Esophagus squamous epithelium (tissue), 5 donors: ENCODE data around the gene KIAA0753. TPM values are rescaled to one million over a fixed set of nuclear protein-coding genes. Genes with fewer than 3 reads are reported as not detected.

ENCODE experiments used
- DNase-seq: peaks from one replicate; lab custom pipeline; 2025; lab: John Stamatoyannopoulos, UW
- H3K27ac ChIP-seq, 4 donors: fragments of 200-600 bp; sonication (generic); one replicate each; pipeline ENCODE4 v1.5.1; 2016 to 2019; ENCODE audit warnings: mild to moderate bottlenecking in 1 of 4
- H3K27me3 ChIP-seq, 4 donors: fragments of 200-600 bp; sonication (generic); 1 replicate in 3 of 4; 2 replicates in 1 of 4; pipeline versions ENCODE4 v1.5.1 to v1.6.0; 2017 to 2021; ENCODE audit warnings: antibody characterized with exemption in 1 of 4
- H3K36me3 ChIP-seq, 3 donors: fragments of 200-600 bp; sonication (generic); one replicate each; pipeline ENCODE4 v1.5.1; 2016 to 2019
- H3K4me1 ChIP-seq, 3 donors: fragments of 200-600 bp; sonication (generic); one replicate each; pipeline ENCODE4 v1.5.1; 2017 to 2019
- H3K4me3 ChIP-seq, 4 donors: fragments of 200-600 bp; sonication (generic); 1 replicate in 3 of 4; 2 replicates in 1 of 4; pipeline ENCODE4 v1.5.1; 2016 to 2019; ENCODE audit warnings: mild to moderate bottlenecking in 2 of 4, moderate library complexity in 1 of 4
- H3K9me3 ChIP-seq, 3 donors: fragments of 200-600 bp; sonication (generic); one replicate each; pipeline ENCODE4 v1.5.1; 2016 to 2019
- POLR2A ChIP-seq, 4 donors: fragments of 450-650 bp; IDR thresholded peaks; one replicate each; pipeline ENCODE4 v1.6.1; 2017; ENCODE audit warnings: antibody characterized with exemption in 4 of 4, mild to moderate bottlenecking in 4 of 4, moderate library complexity in 3 of 4
- WGBS, 2 donors: methylation state at CpG; one replicate each; pipeline ENCODE4 v1.1.5; 2018; 5-methylcytosine and 5-hydroxymethylcytosine counted together
- intact Hi-C: fragments of 100-400 bp; cut with DNase I; formaldehyde crosslinking; loops from one replicate; pipeline ENCODE4 v1.15.0; 2022
- total RNA-seq, 4 donors: library from RNA; depleted of rRNA; stranded (reverse); fragments of >200 nt; gene quantifications; one replicate each; pipeline ENCODE4 v1.1.0, GENCODE V29; 2016
- TF ChIP-seq, protein P1 (sequence below), 6 experiments: fragments of 450-650 bp in 4 of 6; fragments of 200-600 bp in 2 of 6; sonication (generic) in 2 of 6; IDR thresholded peaks; one replicate each; pipeline ENCODE4 v1.5.1; 2016 to 2019; ENCODE audit warnings: antibody characterized with exemption in 6 of 6, mild to moderate bottlenecking in 4 of 6, moderate library complexity in 4 of 6
- donor health status: DM: yes; HTN: yes; CAD: no.

The KIAA0753 gene
- total RNA-seq, 4 donors from 2014 or later = 8.1 to 17.4 (median 11.4) TPM

DNA sequence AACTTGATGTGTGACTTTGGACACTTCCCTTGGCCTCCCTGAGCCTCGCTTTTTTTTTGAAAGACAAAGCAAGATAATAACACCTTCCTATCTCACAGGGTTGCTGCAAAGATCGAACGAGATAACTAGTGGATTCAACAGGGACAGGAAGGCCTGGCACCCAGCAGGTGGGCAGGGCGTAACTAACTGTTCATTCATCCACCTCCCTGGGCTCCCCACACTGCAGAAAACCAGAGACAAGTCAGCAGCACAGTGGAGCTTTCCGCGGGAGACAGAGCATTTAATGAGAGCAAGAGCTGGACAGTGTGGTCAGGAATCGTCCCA, 43.9 kb upstream of the KIAA0753 start:
- WGBS, 2 donors = 69 to 75% methylated on average over 6 to 7 of the region's 7 CpGs
- TF ChIP-seq, protein P1, sequence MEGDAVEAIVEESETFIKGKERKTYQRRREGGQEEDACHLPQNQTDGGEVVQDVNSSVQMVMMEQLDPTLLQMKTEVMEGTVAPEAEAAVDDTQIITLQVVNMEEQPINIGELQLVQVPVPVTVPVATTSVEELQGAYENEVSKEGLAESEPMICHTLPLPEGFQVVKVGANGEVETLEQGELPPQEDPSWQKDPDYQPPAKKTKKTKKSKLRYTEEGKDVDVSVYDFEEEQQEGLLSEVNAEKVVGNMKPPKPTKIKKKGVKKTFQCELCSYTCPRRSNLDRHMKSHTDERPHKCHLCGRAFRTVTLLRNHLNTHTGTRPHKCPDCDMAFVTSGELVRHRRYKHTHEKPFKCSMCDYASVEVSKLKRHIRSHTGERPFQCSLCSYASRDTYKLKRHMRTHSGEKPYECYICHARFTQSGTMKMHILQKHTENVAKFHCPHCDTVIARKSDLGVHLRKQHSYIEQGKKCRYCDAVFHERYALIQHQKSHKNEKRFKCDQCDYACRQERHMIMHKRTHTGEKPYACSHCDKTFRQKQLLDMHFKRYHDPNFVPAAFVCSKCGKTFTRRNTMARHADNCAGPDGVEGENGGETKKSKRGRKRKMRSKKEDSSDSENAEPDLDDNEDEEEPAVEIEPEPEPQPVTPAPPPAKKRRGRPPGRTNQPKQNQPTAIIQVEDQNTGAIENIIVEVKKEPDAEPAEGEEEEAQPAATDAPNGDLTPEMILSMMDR (IDR thresholded peaks at IDR 0.05) = no peak
- no peak for TF ChIP-seq POLR2A (IDR thresholded peaks at IDR 0.05)

DNA sequence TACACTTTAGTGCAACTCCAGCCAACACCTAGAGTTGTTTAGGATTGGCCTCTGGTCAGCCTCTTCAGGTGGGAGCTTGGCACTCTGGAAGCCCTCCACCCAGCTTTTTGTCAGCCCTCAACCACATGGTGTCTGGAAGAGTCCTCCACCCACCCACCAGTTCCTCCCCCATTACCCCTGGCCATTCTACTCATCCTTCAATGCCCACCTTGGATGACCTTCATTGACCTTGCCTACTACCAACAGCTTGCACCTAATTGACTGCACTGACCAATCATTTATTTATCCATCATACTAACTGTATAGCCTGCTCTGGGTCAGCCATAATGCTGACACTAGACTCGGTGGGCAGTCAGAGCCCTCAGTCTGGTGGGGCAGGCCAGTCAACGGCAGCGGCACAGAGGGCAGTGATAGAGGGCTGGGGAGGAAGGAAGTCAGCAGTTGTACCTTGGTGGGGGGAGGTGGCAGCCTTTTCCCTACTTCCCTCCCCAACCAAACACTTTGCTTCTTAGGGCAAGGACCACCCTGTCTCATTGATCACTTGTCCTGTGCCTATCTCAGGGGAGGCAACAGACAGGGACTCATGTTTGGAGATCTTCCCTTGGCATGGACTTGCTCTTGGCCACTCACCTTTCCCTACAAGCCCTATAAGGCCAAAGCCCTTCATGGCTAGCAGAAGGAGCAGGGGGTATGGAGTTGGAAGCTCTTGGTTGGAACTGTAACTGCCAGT, 43.4 kb upstream of the KIAA0753 start:
- intact Hi-C loops = no loop called here
- Histone ChIP-seq H3K4me3 (no peak overlapping the region), H3K9me3 (no peaks in the 10 kb centered on the region), H3K36me3 (no peaks in the 10 kb centered on the region), H3K27me3 (peaks cover 0 to 23% (median 0%) of the 10 kb centered on the region in 4 donors), H3K27ac (no peak overlapping the region), H3K4me1 (peaks cover 0 to 15% (median 0%) of the 10 kb centered on the region in 3 donors)
- no peak for TF ChIP-seq POLR2A (IDR thresholded peaks at IDR 0.05)
- TF ChIP-seq, protein P1 (IDR thresholded peaks at IDR 0.05) = no peak
- DNase-seq = no peak
- 70% methylated on average over 2 of the region's 3 CpGs; no CpG with 5 or more reads in 1 of the 2 donors for WGBS, 2 donors

More for the DNA sequence above, 43.9 kb upstream of the KIAA0753 start:
- Histone ChIP-seq H3K9me3 (no peaks in the 10 kb centered on the region), H3K27me3 (peaks cover 0 to 20% (median 0%) of the 10 kb centered on the region in 4 donors), H3K36me3 (no peaks in the 10 kb centered on the region), H3K4me1 (peaks cover 0 to 12% (median 0%) of the 10 kb centered on the region in 3 donors), H3K4me3 (no peak overlapping the region), H3K27ac (no peak overlapping the region)
- DNase-seq = no peak
- intact Hi-C loops = no loop called here

DNA sequence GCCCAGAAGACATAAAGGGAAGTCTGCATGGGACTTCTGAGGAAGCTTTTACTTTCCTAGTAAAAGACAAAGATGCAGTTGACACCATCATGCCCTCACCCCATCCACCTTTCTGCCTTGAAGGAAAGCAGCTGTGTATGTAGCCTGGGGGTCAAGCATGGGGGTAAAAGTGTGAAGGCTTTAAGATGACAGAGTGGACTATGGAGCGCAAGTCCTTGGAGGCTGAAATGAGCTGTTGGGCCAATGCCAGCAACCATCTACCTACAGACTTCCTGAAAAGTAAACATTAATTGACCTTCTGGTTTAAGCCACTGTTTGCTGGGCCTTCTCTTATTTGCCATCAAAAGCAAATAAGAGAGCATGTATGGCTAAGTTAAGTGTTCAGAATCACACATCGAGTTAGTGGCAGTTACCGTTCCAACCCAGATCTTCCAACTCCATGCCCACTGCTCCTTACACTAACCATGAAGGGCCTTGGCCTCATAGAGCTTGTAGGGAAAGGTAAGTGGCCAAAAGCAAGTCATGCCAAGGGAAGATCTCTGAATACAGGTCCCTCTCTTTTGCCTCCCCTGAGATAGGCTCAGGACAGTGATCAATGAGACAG, 42.7 kb upstream of the KIAA0753 start:
- Histone ChIP-seq H3K36me3 (no peaks in the 10 kb centered on the region), H3K4me3 (no peak overlapping the region), H3K27ac (no peak overlapping the region), H3K27me3 (peaks cover 0 to 31% (median 0%) of the 10 kb centered on the region in 4 donors), H3K4me1 (peaks cover 0 to 22% (median 0%) of the 10 kb centered on the region in 3 donors), H3K9me3 (no peaks in the 10 kb centered on the region)
- TF ChIP-seq, protein P1 (IDR thresholded peaks at IDR 0.05) = no peak
- TF ChIP-seq POLR2A (IDR thresholded peaks at IDR 0.05) = no peak
- intact Hi-C loops = no loop called here
- no peak for DNase-seq
- WGBS, 2 donors = 72 to 79% methylated on average over 3 of the region's 3 CpGs

DNA sequence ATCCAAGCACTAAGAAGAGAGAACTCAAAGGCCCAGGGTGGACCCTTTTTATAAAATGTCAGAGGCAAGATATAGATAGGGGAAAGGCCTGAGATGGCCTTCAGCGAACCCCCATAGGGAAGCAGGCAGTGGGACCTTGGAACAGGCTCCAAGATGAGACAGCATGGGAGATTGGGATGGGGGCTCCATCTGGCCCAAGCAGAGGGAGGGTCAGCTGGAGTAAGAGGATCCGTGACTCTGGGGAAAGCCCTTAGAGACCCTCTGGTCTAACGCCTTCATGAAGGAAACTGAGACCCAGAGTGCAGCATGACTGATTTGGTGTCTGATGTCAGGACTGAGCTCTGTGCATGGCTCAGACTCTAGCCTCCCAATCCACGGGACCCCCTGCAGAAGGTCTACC, 41.8 kb upstream of the KIAA0753 start:
- intact Hi-C loops = no loop called here
- Histone ChIP-seq H3K27ac (no peak overlapping the region), H3K4me3 (no peak overlapping the region), H3K4me1 (peaks cover 0 to 25% (median 0%) of the 10 kb centered on the region in 3 donors), H3K27me3 (peaks cover 0 to 39% (median 0%) of the 10 kb centered on the region in 4 donors), H3K36me3 (no peaks in the 10 kb centered on the region), H3K9me3 (no peaks in the 10 kb centered on the region)
- DNase-seq = no peak
- TF ChIP-seq, protein P1 (IDR thresholded peaks at IDR 0.05) = no peak
- no peak for TF ChIP-seq POLR2A (IDR thresholded peaks at IDR 0.05)
- WGBS, 2 donors = 86 to 91% methylated on average over 4 of the region's 4 CpGs

DNA sequence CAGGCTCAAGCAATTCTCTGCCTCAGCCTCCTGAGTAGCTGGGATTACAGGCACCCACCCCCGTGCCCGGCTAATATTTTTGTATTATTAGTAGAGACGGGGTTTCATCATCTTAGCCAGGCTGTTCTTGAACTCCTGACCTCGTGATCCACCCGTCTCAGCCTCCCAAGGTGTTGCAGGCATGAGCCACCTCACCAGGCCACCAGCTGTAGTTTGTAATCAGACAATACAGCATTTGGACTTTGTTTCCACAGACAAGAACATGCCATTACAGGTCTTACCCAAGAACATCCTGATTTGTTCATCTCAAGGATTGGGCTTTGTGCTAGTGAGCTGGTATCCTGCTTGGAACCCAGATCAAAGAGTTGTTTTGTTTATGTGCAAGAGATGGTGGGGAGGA, 41.2 kb upstream of the KIAA0753 start:
- Histone ChIP-seq H3K27ac (no peak overlapping the region), H3K9me3 (no peaks in the 10 kb centered on the region), H3K36me3 (no peaks in the 10 kb centered on the region), H3K4me1 (peaks cover 0 to 28% (median 0%) of the 10 kb centered on the region in 3 donors), H3K27me3 (peaks cover 0 to 46% (median 0%) of the 10 kb centered on the region in 4 donors), H3K4me3 (no peak overlapping the region)
- 46 to 61% methylated on average over 5 of the region's 5 CpGs for WGBS, 2 donors
- no peak for DNase-seq
- TF ChIP-seq, protein P1 (IDR thresholded peaks at IDR 0.05) = no peak
- no peak for TF ChIP-seq POLR2A (IDR thresholded peaks at IDR 0.05)
- intact Hi-C loops = no loop called here
